ENCODE data around the gene HSD11B2.

The HSD11B2 gene

GRCh38 chr16:67417333-67418061, 13.4 kb upstream of the HSD11B2 start:
- Histone ChIP-seq H3K4me2 (ENCODE audit: low read length) (no peak overlapping the region), H3K27ac (ENCODE audit: low read depth, low read length, poor library complexity, severe bottlenecking) (no peak overlapping the region), H3K9ac (ENCODE audit: low read length) (no peak overlapping the region), H3F3A (ENCODE audit: insufficient read depth, low read length) (no peaks in the 10 kb centered on the region), H3K4me3 (ENCODE audit: low read depth, low read length, poor library complexity, severe bottlenecking) (no peak overlapping the region), H3K27me3 (ENCODE audit: insufficient read depth, low read length) (peaks cover 7% of the 10 kb centered on the region), H3K4me1 (ENCODE audit: insufficient read depth, low read length, severe bottlenecking) (peaks cover 10% of the 10 kb centered on the region), H3K36me3 (ENCODE audit: insufficient read depth, low read length) (no peaks in the 10 kb centered on the region), H3K79me2 (ENCODE audit: insufficient read depth, low read length) (no peaks in the 10 kb centered on the region), H3K9me3 (ENCODE audit: low read length) (no peaks in the 10 kb centered on the region), H4K20me1 (ENCODE audit: insufficient read depth, low read length) (no peaks in the 10 kb centered on the region), H3K9me2 (ENCODE audit: low read depth, low read length) (no peaks in the 10 kb centered on the region), H2AFZ (ENCODE audit: low read length) (no peak overlapping the region)
- TF ChIP-seq, protein P1, sequence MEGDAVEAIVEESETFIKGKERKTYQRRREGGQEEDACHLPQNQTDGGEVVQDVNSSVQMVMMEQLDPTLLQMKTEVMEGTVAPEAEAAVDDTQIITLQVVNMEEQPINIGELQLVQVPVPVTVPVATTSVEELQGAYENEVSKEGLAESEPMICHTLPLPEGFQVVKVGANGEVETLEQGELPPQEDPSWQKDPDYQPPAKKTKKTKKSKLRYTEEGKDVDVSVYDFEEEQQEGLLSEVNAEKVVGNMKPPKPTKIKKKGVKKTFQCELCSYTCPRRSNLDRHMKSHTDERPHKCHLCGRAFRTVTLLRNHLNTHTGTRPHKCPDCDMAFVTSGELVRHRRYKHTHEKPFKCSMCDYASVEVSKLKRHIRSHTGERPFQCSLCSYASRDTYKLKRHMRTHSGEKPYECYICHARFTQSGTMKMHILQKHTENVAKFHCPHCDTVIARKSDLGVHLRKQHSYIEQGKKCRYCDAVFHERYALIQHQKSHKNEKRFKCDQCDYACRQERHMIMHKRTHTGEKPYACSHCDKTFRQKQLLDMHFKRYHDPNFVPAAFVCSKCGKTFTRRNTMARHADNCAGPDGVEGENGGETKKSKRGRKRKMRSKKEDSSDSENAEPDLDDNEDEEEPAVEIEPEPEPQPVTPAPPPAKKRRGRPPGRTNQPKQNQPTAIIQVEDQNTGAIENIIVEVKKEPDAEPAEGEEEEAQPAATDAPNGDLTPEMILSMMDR (IDR thresholded peaks at IDR 0.05; ENCODE audit: low read length), result no peak
- TF ChIP-seq EZH2 (IDR thresholded peaks at IDR 0.05; ENCODE audit: borderline replicate concordance, low read length), result no peak

DNA sequence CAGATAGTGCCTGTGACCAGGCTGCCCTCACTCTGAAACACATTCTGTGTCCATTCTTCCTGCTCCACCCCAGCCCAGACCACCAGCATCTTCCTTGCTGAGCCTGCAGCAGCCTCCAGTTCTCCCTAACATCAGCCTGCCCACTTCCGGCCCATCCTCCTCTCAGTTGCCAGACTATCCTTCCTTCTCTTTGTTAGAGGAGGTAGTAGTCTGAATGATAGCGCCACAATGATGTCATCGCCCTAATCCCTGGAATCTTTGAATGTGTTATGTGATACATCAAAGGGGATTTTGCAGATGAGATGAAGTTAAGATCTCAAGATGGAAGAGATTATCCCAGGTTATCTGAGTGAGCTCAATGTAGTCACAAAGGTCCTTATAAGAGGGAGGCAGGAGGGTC, 11.4 kb upstream of the HSD11B2 start:
- H3K27ac ChIP-seq (ENCODE audit: low read depth, low read length, poor library complexity, severe bottlenecking), result no peak overlapping the region
- no peaks in the 10 kb centered on the region for H3K36me3 ChIP-seq (ENCODE audit: insufficient read depth, low read length)
- H3K79me2 ChIP-seq (ENCODE audit: insufficient read depth, low read length), result no peaks in the 10 kb centered on the region
- H3K27me3 ChIP-seq (ENCODE audit: insufficient read depth, low read length), result peaks cover 9% of the 10 kb centered on the region
- no peaks in the 10 kb centered on the region for H3K9me3 ChIP-seq (ENCODE audit: low read length)
- H3K9ac ChIP-seq (ENCODE audit: low read length), result no peak overlapping the region
- no peaks in the 10 kb centered on the region for H3F3A ChIP-seq (ENCODE audit: insufficient read depth, low read length)
- H4K20me1 ChIP-seq (ENCODE audit: insufficient read depth, low read length), result no peaks in the 10 kb centered on the region
- no peak overlapping the region for H3K4me2 ChIP-seq (ENCODE audit: low read length)
- no peak overlapping the region for H2AFZ ChIP-seq (ENCODE audit: low read length)
- TF ChIP-seq, protein P1 (IDR thresholded peaks at IDR 0.05; ENCODE audit: low read length), result no peak
- H3K4me1 ChIP-seq (ENCODE audit: insufficient read depth, low read length, severe bottlenecking), result peaks cover 10% of the 10 kb centered on the region
- H3K9me2 ChIP-seq (ENCODE audit: low read depth, low read length), result no peaks in the 10 kb centered on the region
- H3K4me3 ChIP-seq (ENCODE audit: low read depth, low read length, poor library complexity, severe bottlenecking), result no peak overlapping the region

GRCh38 chr16:67419931-67420330, 11.0 kb upstream of the HSD11B2 start:
- peaks cover 13% of the 10 kb centered on the region for H3K27me3 ChIP-seq (ENCODE audit: insufficient read depth, low read length)
- H3K9me2 ChIP-seq (ENCODE audit: low read depth, low read length), result no peaks in the 10 kb centered on the region
- H2AFZ ChIP-seq (ENCODE audit: low read length), result no peak overlapping the region
- H3K9me3 ChIP-seq (ENCODE audit: low read length), result no peaks in the 10 kb centered on the region
- no peak overlapping the region for H3K4me2 ChIP-seq (ENCODE audit: low read length)
- H3F3A ChIP-seq (ENCODE audit: insufficient read depth, low read length), result no peaks in the 10 kb centered on the region
- H4K20me1 ChIP-seq (ENCODE audit: insufficient read depth, low read length), result no peaks in the 10 kb centered on the region
- TF ChIP-seq, protein P1 (IDR thresholded peaks at IDR 0.05; ENCODE audit: low read length), result no peak
- no peak for TF ChIP-seq EZH2 (IDR thresholded peaks at IDR 0.05; ENCODE audit: borderline replicate concordance, low read length)
- no peak overlapping the region for H3K9ac ChIP-seq (ENCODE audit: low read length)
- H3K36me3 ChIP-seq (ENCODE audit: insufficient read depth, low read length), result no peaks in the 10 kb centered on the region
- H3K79me2 ChIP-seq (ENCODE audit: insufficient read depth, low read length), result no peaks in the 10 kb centered on the region
- H3K4me1 ChIP-seq (ENCODE audit: insufficient read depth, low read length, severe bottlenecking), result peaks cover 12% of the 10 kb centered on the region
- H3K27ac ChIP-seq (ENCODE audit: low read depth, low read length, poor library complexity, severe bottlenecking), result no peak overlapping the region
- H3K4me3 ChIP-seq (ENCODE audit: low read depth, low read length, poor library complexity, severe bottlenecking), result no peak overlapping the region
